GM19438 (cell line): ENCODE data around the gene CCS.
"Not testable (repeated sequence)": the region's sequence is repeated elsewhere in the genome, so short reads cannot be mapped to it uniquely, and the experiment has no call there.

Experiments
- ATAC-seq: cut with Tn5 transposase; IDR thresholded peaks from one replicate; pipeline ENCODE4 v1.9.1; 2021; ENCODE audit warnings: low read depth; ENCODE audit not compliant: unreplicated experiment

CCS gene

GRCh38 chr11:66559866-66560676 is 32.9 kb upstream of the CCS start:
- ATAC-seq: no peak

- no peak for ATAC-seq
Observed at GRCh38 chr11:66561178-66561974, 31.6 kb upstream of the CCS start.

- no peak for ATAC-seq
Observed at GRCh38 chr11:66561975-66562248, 31.1 kb upstream of the CCS start.

- ATAC-seq: no peak
Observed at GRCh38 chr11:66562275-66562674, 30.7 kb upstream of the CCS start.

GRCh38 chr11:66562907-66563583 is 29.9 kb upstream of the CCS start:
- ATAC-seq: no peak

- ATAC-seq: no peak
Observed at GRCh38 chr11:66563832-66564231, 29.2 kb upstream of the CCS start.

- ATAC-seq: no peak
Observed at GRCh38 chr11:66564538-66564937, 28.4 kb upstream of the CCS start.

GRCh38 chr11:66564984-66565383 is 28.0 kb upstream of the CCS start:
- no peak for ATAC-seq

GRCh38 chr11:66566221-66566620 is 26.8 kb upstream of the CCS start:
- no peak for ATAC-seq

GRCh38 chr11:66567787-66568123 is 25.2 kb upstream of the CCS start:
- ATAC-seq: no peak

- ATAC-seq: no peak
Observed at GRCh38 chr11:66568124-66568916, 24.7 kb upstream of the CCS start, which contains the start of gene CTSF. Gene CTSF, minus strand, starts transcription at chr11:66568606. Its CDS starts 120 bp downstream, at chr11:66568486.

GRCh38 chr11:66569076-66569475 is 23.9 kb upstream of the CCS start:
- no peak for ATAC-seq

- no peak for ATAC-seq
Observed at GRCh38 chr11:66570079-66570849, 22.7 kb upstream of the CCS start.

GRCh38 chr11:66570850-66571180 is 22.2 kb upstream of the CCS start:
- ATAC-seq: no peak

- ATAC-seq: no peak
Observed at GRCh38 chr11:66579017-66579606, 13.9 kb upstream of the CCS start.

GRCh38 chr11:66580803-66581202 is 12.2 kb upstream of the CCS start:
- ATAC-seq: no peak

- no peak for ATAC-seq
Observed at GRCh38 chr11:66581261-66581660, 11.7 kb upstream of the CCS start.

- ATAC-seq: not testable (repeated sequence)
Observed at GRCh38 chr11:66582565-66583147, 10.3 kb upstream of the CCS start.

GRCh38 chr11:66585447-66585846 is 7.5 kb upstream of the CCS start:
- ATAC-seq: not testable (repeated sequence)
